B cell (primary cell): ENCODE data around the gene SPINK2. TPM values are rescaled to one million over a fixed set of nuclear protein-coding genes. Genes with fewer than 3 reads are reported as not detected.

Source experiments
- ATAC-seq: fragments of 200-7000 bp; cut with Tn5 transposase; one replicate; pipeline ENCODE4 v1.10.0; 2021; ENCODE audit warnings: low read depth, mild to moderate bottlenecking, moderate number of reproducible peaks, moderate library complexity
- CTCF ChIA-PET: fragments of 350-600 bp; sonication (Branson Sonifier 250); formaldehyde crosslinking; loops from one replicate; lab custom pipeline; 2021; ENCODE audit warnings: antibody characterized with exemption, inconsistent platforms; lab: Charles Lee
- POLR2A ChIA-PET: fragments of 350-600 bp; sonication (Branson Sonifier 250); formaldehyde crosslinking; loops from one replicate; lab custom pipeline; 2021; ENCODE audit warnings: antibody characterized with exemption; lab: Charles Lee
- DNase-seq: peaks from one replicate; pipeline ENCODE4 v3.0.0; 2013
- H2AFZ ChIP-seq: 2 replicates; pipeline ENCODE4 v1.6.1; 2012; ENCODE audit warnings: mild to moderate bottlenecking, low read depth, low read length; ENCODE audit not compliant: insufficient read depth, poor library complexity, severe bottlenecking
- H3K27ac ChIP-seq, 2 donors: 1 replicate in 1 of 2; 2 replicates in 1 of 2; pipeline ENCODE4 v1.5.1; 2012 to 2013; ENCODE audit warnings: low read length in 2 of 2, mild to moderate bottlenecking in 2 of 2, moderate library complexity in 1 of 2
- H3K27me3 ChIP-seq, 4 experiments: fragments of 200-600 bp in 1 of 4; sonication (generic) in 1 of 4; replicated peaks in 1 of 4; 1 replicate in 2 of 4; 2 replicates in 2 of 4; pipeline versions ENCODE4 v1.6.1 to v1.7.0; 2013 to 2016; ENCODE audit warnings: low read length in 3 of 4, mild to moderate bottlenecking in 2 of 4, mixed read lengths in 1 of 4, moderate library complexity in 1 of 4; ENCODE audit not compliant: insufficient read depth in 4 of 4, control insufficient read depth in 3 of 4; ENCODE audit errors: control extremely low read depth in 1 of 4
- H3K36me3 ChIP-seq, 2 experiments: replicated peaks in 1 of 2; 1 replicate in 1 of 2; 2 replicates in 1 of 2; pipeline versions ENCODE4 v1.6.1 to v1.7.1; 2013; ENCODE audit warnings: low read length in 1 of 2; ENCODE audit not compliant: insufficient read depth in 2 of 2, control insufficient read depth in 1 of 2; ENCODE audit errors: control extremely low read depth in 1 of 2, extremely low read depth in 1 of 2
- H3K4me1 ChIP-seq, 2 donors: fragments of 200-600 bp in 1 of 2; sonication (generic) in 1 of 2; 1 replicate in 1 of 2; 2 replicates in 1 of 2; pipeline versions ENCODE4 v1.5.1 to v1.6.1; 2013 to 2017; ENCODE audit warnings: low read length in 2 of 2; ENCODE audit not compliant: control insufficient read depth in 2 of 2, insufficient read depth in 2 of 2
- H3K4me2 ChIP-seq: replicated peaks from 2 replicates; pipeline ENCODE3; 2012; ENCODE audit warnings: mild to moderate bottlenecking, low read depth, low read length; ENCODE audit not compliant: poor library complexity, severe bottlenecking
- H3K4me3 ChIP-seq, 5 experiments: fragments of 200-600 bp in 1 of 5; sonication (generic) in 1 of 5; 1 replicate in 3 of 5; 2 replicates in 2 of 5; pipeline versions ENCODE4 v1.5.1 to v1.7.0; 2011 to 2016; ENCODE audit warnings: low read length in 4 of 5, mild to moderate bottlenecking in 4 of 5, low read depth in 2 of 5, control low read depth in 1 of 5, moderate library complexity in 1 of 5; ENCODE audit not compliant: insufficient read depth in 1 of 5; ENCODE audit errors: control extremely low read depth in 1 of 5, extremely low read depth in 1 of 5
- H3K79me2 ChIP-seq: fragments of 200-600 bp; sonication (generic); one replicate; pipeline ENCODE4 v1.6.0; 2016; ENCODE audit warnings: low read length; ENCODE audit not compliant: control insufficient read depth, insufficient read depth
- H3K9ac ChIP-seq: fragments of 200-600 bp; sonication (generic); 2 replicates; pipeline ENCODE4 v1.6.1; 2017; ENCODE audit warnings: mild to moderate bottlenecking, low read length, moderate library complexity
- H3K9me3 ChIP-seq, 3 donors: one replicate each; pipeline versions ENCODE4 v1.6.1 to v1.7.1; 2013; ENCODE audit warnings: low read length in 2 of 3; ENCODE audit not compliant: control insufficient read depth in 2 of 3, insufficient read depth in 1 of 3; ENCODE audit errors: control extremely low read depth in 1 of 3
- H4K20me1 ChIP-seq: 2 replicates; pipeline ENCODE4 v1.6.0; 2012; ENCODE audit warnings: mild to moderate bottlenecking, low read length; ENCODE audit not compliant: insufficient read depth, control insufficient read depth, poor library complexity, severe bottlenecking
- H3K27ac Mint-ChIP-seq: one replicate; pipeline ENCODE4 v1.8.0; 2021; ENCODE audit warnings: mixed read lengths
- H3K27me3 Mint-ChIP-seq: one replicate; pipeline ENCODE4 v1.8.0; 2021; ENCODE audit warnings: mixed read lengths
- H3K4me1 Mint-ChIP-seq: one replicate; pipeline ENCODE4 v1.8.0; 2021; ENCODE audit warnings: mixed read lengths
- H3K4me3 Mint-ChIP-seq: one replicate; pipeline ENCODE4 v1.8.0; 2021; ENCODE audit warnings: mixed read lengths
- H3K9me3 Mint-ChIP-seq: one replicate; pipeline ENCODE4 v1.8.0; 2022; ENCODE audit warnings: mixed read lengths; ENCODE audit not compliant: insufficient read depth
- CTCF ChIP-seq: fragments of 200-600 bp; IDR thresholded peaks from one replicate; pipeline ENCODE4 v1.8.0; 2022; ENCODE audit warnings: antibody characterized with exemption, mild to moderate bottlenecking
- EZH2 ChIP-seq: IDR thresholded peaks from 2 replicates; pipeline ENCODE4 v1.6.1; 2012; ENCODE audit warnings: borderline replicate concordance, low read depth, mild to moderate bottlenecking, moderate library complexity, low read length; ENCODE audit not compliant: insufficient read depth, poor library complexity, severe bottlenecking
- WGBS: methylation state at CpG from one replicate; pipeline ENCODE4 v1.1.5; 2013; ENCODE audit warnings: missing lambda C conversion rate; ENCODE audit not compliant: insufficient coverage; 5-methylcytosine and 5-hydroxymethylcytosine counted together
- intact Hi-C: fragments of 100-400 bp; cut with micrococcal nuclease; formaldehyde crosslinking; loops from one replicate; pipeline ENCODE4 v1.10.0; 2022
- polyA minus RNA-seq: library from RNA; depleted of rRNA, polyadenylated mRNA; stranded (reverse); fragments of >200 nt; gene quantifications from 2 replicates; pipeline ENCODE4 v1.2.3, GENCODE V29; 2012
- polyA plus RNA-seq: library from polyadenylated mRNA; depleted of rRNA; stranded (reverse); fragments of >200 nt; gene quantifications from 2 replicates; pipeline ENCODE4 v1.2.3, GENCODE V29; 2012
- total RNA-seq, 2 donors: library from RNA; stranded (reverse); fragments of 120-200 nt in 1 of 2; gene quantifications; 1 replicate in 1 of 2; 2 replicates in 1 of 2; pipeline versions ENCODE4 v1.2.3 to v1.2.4, GENCODE V29; 2013 to 2022

SPINK2 gene
- 0.63 and 0.94 TPM in 2 replicates for total RNA-seq
- 8.2 TPM for total RNA-seq (2013)
- polyA plus RNA-seq: 1.7 and 4.9 TPM in 2 replicates
- polyA minus RNA-seq: not detected in 2 replicates

DNA sequence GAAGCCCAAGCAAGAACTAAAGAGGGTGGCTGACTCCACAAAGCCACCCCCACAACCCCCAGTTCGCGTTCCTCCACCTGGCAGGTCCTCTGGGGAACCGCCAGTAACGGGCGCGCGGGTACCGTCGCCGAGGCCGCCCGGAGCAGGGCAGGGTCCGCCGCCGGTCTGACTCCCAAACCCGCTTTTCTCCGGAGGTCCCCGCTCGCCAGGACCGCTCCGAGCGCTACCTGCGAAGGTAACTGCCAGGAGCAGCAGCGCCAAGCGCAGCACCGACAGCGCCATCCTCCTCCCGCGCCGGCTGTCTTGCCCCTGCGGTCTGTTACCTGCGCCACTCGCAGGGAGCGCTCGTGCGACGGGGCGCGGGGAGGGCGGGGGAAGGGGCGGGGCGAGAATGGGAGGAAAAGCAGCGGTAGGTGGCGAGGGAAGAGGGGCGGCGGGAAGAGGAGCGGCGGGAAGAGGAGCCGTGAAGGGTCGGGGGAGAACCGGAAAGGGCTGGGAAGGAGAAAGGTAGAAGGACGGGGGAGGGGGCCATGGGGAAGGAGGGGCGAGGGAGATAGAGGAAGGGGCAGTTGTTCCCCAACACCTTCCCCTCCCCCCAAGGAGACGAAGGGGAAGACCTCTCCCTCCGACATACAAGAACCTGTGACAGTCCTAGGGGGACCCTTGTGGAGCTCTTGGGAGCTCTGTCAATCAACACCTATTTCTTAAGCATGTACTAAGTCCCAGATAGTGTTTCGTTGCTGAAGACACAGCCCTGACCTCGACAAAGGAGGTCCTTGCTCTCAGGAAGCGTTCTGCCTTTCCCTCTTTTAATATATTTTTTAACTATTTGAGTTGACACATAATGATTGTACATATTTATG, at the start of gene SPINK2:
TSS of gene SPINK2 (minus strand) at position 321 of the 863 bp plus-strand sequence. CDS start at position 282, 39 bp downstream.
- H4K20me1 ChIP-seq: no peaks in the 10 kb centered on the region
- peak within 1 kb of the TSS; percentile 87 for H3K4me2 ChIP-seq
- peak; percentile 90 for ATAC-seq
- peak within 1 kb of the TSS; percentile 36 to 66 (median 62) for H3K4me3 ChIP-seq
- H3K36me3 ChIP-seq: no peaks in the 10 kb centered on the region
- TF ChIP-seq CTCF: peak; percentile 37
- TF ChIP-seq EZH2: no peak
- peaks cover 0 to 2% (median 0%) of the 10 kb centered on the region in 3 donors for H3K9me3 ChIP-seq
- WGBS: 1% methylated on average over 33 of the region's 58 CpGs
- peaks cover 0 to 18% (median 4%) of the 10 kb centered on the region in 4 experiments for H3K27me3 ChIP-seq
- Mint-ChIP-seq H3K4me3 (peak within 1 kb of the TSS; percentile 83), H3K9me3 (no peaks in the 10 kb centered on the region), H3K27ac (peak within 1 kb of the TSS; percentile 8), H3K4me1 (peaks cover 35% of the 10 kb centered on the region), H3K27me3 (peaks cover 4% of the 10 kb centered on the region)
- peaks cover 26 to 32% of the 10 kb centered on the region in 2 donors for H3K4me1 ChIP-seq
- H2AFZ ChIP-seq: peak within 1 kb of the TSS; percentile 83
- no peak within 1 kb of the TSS for H3K27ac ChIP-seq
- intact Hi-C loops: loop anchor here (1.0 to 5.0 kb wide), 5 partner anchors 15 to 386 kb away; partner anchors contain the start of genes NOA1, POLR2B, PPAT and REST
- peak within 1 kb of the TSS; percentile 66 for H3K9ac ChIP-seq
- ChIA-PET POLR2A (no interaction called here), CTCF (interaction anchor here (1.4 to 5.1 kb wide), 2 partner anchors 14 to 22 kb away, joined by 4 to 32 read pairs; no protein-coding TSS in a partner anchor)
- peak; percentile 82 for DNase-seq
- H3K79me2 ChIP-seq: no peaks in the 10 kb centered on the region

DNA sequence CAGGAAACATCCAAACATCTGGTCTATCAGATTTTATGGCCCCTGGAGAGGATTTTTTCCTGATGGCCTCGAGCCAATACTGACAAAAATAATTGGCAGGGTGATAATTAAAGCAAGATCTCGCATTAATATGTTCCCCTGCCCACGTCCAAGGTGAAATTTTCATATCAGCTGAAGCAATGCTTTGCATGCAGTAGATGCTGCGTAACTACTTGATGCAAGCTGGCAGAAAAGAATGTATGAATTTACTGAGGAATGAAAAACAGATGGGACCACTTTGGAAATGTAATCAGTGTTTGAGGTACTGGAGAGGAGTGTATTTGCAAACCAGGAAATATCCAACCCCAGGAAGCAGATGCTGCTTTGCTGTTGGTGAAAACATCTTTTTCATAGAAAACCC, 49.4 kb upstream of the SPINK2 start:
- no peak overlapping the region for H3K4me3 Mint-ChIP-seq
- peaks cover 16% of the 10 kb centered on the region for H3K4me1 Mint-ChIP-seq
- Histone ChIP-seq H2AFZ (peak overlapping the region; percentile 58), H3K27ac (no peak overlapping the region), H3K36me3 (no peaks in the 10 kb centered on the region), H4K20me1 (no peaks in the 10 kb centered on the region), H3K4me1 (peaks cover 0 to 5% of the 10 kb centered on the region in 2 donors), H3K27me3 (no peaks in the 10 kb centered on the region), H3K79me2 (no peaks in the 10 kb centered on the region), H3K4me2 (no peak overlapping the region), H3K9ac (no peak overlapping the region), H3K4me3 (no peak overlapping the region), H3K9me3 (no peaks in the 10 kb centered on the region)
- CTCF ChIA-PET: interaction anchor here (0.7 kb wide), 1 partner anchor 133 kb away, joined by 3 read pairs; no protein-coding TSS in a partner anchor
- no peaks in the 10 kb centered on the region for H3K9me3 Mint-ChIP-seq
- intact Hi-C loops: no loop called here
- DNase-seq (no peak), ATAC-seq (no peak)
- TF ChIP-seq EZH2 (no peak), CTCF (no peak)
- POLR2A ChIA-PET: no interaction called here
- H3K27me3 Mint-ChIP-seq: peaks cover 2% of the 10 kb centered on the region
- WGBS: 0% methylated on average over 1 of the region's 4 CpGs
- no peak overlapping the region for H3K27ac Mint-ChIP-seq
